HUES64 (cell line): ENCODE data around the gene PSD4.
A peak's percentile ranks its signal among the peaks of the same experiment; 100 is the strongest.
"Not testable (repeated sequence)": the region's sequence is repeated elsewhere in the genome, so short reads cannot be mapped to it uniquely, and the experiment has no call there.

Experiments
- H3K27ac ChIP-seq: 2 replicates; pipeline ENCODE4 v1.7.0; 2013; ENCODE audit warnings: low read depth, low read length, inconsistent platforms
- H3K27me3 ChIP-seq: 2 replicates; pipeline ENCODE4 v1.6.1; 2013; ENCODE audit warnings: mild to moderate bottlenecking, low read length; ENCODE audit not compliant: insufficient read depth
- H3K36me3 ChIP-seq: 2 replicates; pipeline ENCODE4 v1.6.1; 2013; ENCODE audit warnings: mild to moderate bottlenecking, low read length; ENCODE audit not compliant: insufficient read depth
- H3K4me1 ChIP-seq: 2 replicates; pipeline ENCODE4 v1.6.1; 2013; ENCODE audit warnings: mild to moderate bottlenecking, low read length, moderate library complexity; ENCODE audit not compliant: insufficient read depth
- H3K4me3 ChIP-seq: 2 replicates; pipeline ENCODE4 v1.5.1; 2013; ENCODE audit warnings: mild to moderate bottlenecking, low read length, moderate library complexity
- H3K9ac ChIP-seq: 2 replicates; pipeline ENCODE4 v1.6.1; 2013; ENCODE audit warnings: mild to moderate bottlenecking, low read depth, low read length
- H3K9me3 ChIP-seq: 2 replicates; pipeline ENCODE4 v1.6.1; 2013; ENCODE audit warnings: low read depth, low read length; ENCODE audit not compliant: insufficient read depth
- WGBS: fragments of 150-250, 120-280 bp; methylation state at CpG from one replicate; pipeline ENCODE4 v1.1.7; 2013; ENCODE audit warnings: missing lambda C conversion rate; 5-methylcytosine and 5-hydroxymethylcytosine counted together

Gene PSD4

GRCh38 chr2:113232123-113232522 is 58.4 kb downstream of the PSD4 start:
- Histone ChIP-seq H3K4me3 (no peak overlapping the region), H3K4me1 (no peaks in the 10 kb centered on the region), H3K9me3 (no peaks in the 10 kb centered on the region), H3K27me3 (no peaks in the 10 kb centered on the region), H3K9ac (no peak overlapping the region), H3K36me3 (no peaks in the 10 kb centered on the region), H3K27ac (no peak overlapping the region)
- WGBS, result 95% methylated on average over 3 of the region's 3 CpGs

GRCh38 chr2:113232740-113233139 is 59.0 kb downstream of the PSD4 start:
- peaks cover 5% of the 10 kb centered on the region; the same call in 1 of the 2 replicates for H3K36me3 ChIP-seq
- no peaks in the 10 kb centered on the region for H3K4me1 ChIP-seq
- no peak overlapping the region for H3K4me3 ChIP-seq
- 91% methylated on average over 6 of the region's 6 CpGs for WGBS
- no peaks in the 10 kb centered on the region for H3K27me3 ChIP-seq
- no peak overlapping the region for H3K27ac ChIP-seq
- no peak overlapping the region for H3K9ac ChIP-seq
- no peaks in the 10 kb centered on the region for H3K9me3 ChIP-seq

- no peak overlapping the region for H3K4me3 ChIP-seq
- H3K4me1 ChIP-seq, result no peaks in the 10 kb centered on the region
- H3K9me3 ChIP-seq, result no peaks in the 10 kb centered on the region
- no peaks in the 10 kb centered on the region for H3K27me3 ChIP-seq
- no peak overlapping the region for H3K27ac ChIP-seq
- peaks cover 5% of the 10 kb centered on the region; the same call in 1 of the 2 replicates for H3K36me3 ChIP-seq
- H3K9ac ChIP-seq, result no peak overlapping the region
- 97% methylated on average over 5 of the region's 9 CpGs for WGBS
Measured at GRCh38 chr2:113233593-113234550, 60.1 kb downstream of the PSD4 start.

GRCh38 chr2:113234721-113235346 is 61.1 kb downstream of the PSD4 start:
- WGBS, result 89% methylated on average over 16 of the region's 16 CpGs
- Histone ChIP-seq H3K27ac (no peak overlapping the region), H3K27me3 (no peaks in the 10 kb centered on the region), H3K4me1 (no peaks in the 10 kb centered on the region), H3K9ac (no peak overlapping the region; the same call in 1 of the 2 replicates), H3K4me3 (peak overlapping the region; percentile 55), H3K9me3 (no peaks in the 10 kb centered on the region), H3K36me3 (peaks cover 5% of the 10 kb centered on the region; the same call in 1 of the 2 replicates)

DNA sequence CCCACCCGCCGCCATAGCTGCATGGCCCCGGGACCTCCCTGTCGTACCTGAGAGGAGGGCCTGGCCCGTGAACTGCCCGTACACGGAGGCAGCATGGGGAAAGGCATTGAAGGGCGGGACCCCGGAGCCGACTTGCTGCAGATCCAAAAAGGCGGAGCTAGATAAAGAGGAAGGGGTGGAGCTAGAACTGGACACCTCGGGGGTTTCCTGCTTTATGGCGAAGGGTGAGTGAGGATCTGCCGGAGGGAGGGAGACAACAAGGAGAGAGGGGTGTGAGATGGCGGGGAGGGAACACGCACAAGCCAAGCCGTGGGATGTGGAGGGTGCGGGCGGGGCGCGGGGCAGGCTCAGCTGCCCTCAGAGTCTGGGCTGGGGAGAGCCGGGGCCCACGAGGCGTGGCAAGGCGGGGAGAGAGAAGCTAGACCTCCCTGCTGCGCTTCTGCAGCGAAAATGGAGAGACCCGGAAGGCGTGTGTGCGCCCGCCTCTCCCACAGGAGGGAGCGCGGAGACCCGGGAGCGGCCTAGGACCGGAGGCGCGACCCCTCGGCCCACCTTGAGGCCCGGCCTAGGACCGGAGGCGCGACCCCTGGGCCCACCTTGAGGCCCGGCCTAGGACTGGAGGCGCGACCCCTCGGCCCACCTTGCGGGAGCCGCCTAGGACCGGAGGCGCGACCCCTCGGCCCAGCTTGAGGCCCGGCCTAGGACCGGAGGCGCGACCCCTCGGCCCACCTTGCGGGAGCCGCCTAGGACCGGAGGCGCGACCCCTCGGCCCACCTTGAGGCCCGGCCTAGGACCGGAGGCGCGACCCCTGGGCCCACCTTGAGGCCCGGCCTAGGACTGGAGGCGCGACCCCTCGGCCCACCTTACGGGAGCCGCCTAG is 61.8 kb downstream of the PSD4 start:
- H3K27me3 ChIP-seq, H3K36me3 ChIP-seq, H3K4me1 ChIP-seq, H3K9me3 ChIP-seq, H3K27ac ChIP-seq: not testable (repeated sequence)
- Histone ChIP-seq H3K9ac (peak overlapping the region; percentile 52; the same call in 1 of the 2 replicates), H3K4me3 (peak overlapping the region; percentile 55)
- WGBS, result 53% methylated on average over 74 of the region's 74 CpGs

DNA sequence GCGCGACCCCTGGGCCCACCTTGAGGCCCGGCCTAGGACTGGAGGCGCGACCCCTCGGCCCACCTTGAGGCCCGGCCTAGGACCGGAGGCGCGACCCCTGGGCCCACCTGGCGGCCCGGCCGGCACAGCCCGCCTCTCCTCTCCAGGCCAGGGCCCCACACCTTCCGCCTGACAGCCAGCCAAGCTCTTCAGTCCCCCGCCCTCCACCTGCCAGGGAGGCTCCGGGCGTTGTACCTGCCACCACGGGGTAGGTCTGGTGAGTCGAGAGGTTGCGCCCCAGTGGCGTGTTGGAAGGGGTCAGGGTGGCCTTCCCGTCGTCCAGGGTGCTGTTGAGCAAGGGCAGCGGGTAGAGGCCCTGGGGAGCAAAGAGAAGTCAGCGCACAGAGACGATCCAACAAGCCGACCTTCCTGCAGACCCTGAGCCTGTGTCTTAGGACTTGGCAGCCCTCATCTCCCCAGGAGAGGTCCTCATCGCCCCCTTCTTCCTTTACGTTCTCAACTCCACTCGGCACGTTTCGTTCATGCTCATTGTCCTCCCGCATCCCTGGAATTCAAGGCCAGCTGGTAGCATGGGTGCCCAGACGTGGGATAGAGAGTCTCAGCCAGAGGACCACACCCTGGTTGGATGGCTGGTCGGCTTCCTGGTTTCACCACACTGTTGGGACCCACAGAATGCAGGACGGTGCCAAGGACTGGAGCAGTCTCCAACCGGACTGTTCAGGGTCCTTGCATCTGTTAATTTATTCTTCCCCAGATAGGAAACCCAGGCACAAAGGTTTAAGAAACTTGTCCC is 62.8 kb downstream of the PSD4 start:
- WGBS, result 89% methylated on average over 38 of the region's 38 CpGs
- H3K9ac ChIP-seq, result no peak overlapping the region

DNA sequence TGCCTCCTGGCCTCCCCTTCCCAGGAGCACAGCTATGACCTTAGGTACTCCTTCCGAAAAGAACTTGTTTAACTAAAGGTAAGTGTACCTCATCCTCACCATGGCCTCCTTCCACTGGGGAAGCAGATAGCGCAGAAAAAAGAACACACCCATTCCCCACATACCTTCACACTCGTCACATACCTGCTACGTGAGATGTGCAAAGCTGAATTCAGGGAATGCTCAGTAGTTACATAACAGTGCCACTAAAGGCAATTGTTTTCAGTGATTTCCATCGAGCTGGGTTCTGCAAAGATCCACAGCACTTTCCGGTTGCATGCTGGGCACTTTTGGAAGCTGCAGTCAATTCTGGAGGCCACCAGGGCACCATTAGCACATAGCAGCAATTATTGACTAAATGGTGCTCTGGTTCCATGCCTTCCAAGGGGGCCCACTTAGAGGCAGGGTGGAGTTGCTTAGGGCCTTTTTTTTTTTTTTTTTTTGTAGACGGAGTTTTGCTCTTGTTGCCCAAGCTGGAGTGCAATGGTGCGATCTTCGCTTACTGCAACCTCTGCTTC is 63.9 kb downstream of the PSD4 start:
- H3K4me1 ChIP-seq, result peaks cover 8% of the 10 kb centered on the region; the same call in 1 of the 2 replicates

More for the DNA sequence above, 62.8 kb downstream of the PSD4 start:
- Histone ChIP-seq H3K27ac (no peak overlapping the region), H3K27me3 (no peaks in the 10 kb centered on the region), H3K4me1 (peaks cover 8% of the 10 kb centered on the region; the same call in 1 of the 2 replicates), H3K4me3 (peak overlapping the region; percentile 16; the same call in 1 of the 2 replicates), H3K36me3 (peaks cover 5% of the 10 kb centered on the region; the same call in 1 of the 2 replicates), H3K9me3 (no peaks in the 10 kb centered on the region)

DNA sequence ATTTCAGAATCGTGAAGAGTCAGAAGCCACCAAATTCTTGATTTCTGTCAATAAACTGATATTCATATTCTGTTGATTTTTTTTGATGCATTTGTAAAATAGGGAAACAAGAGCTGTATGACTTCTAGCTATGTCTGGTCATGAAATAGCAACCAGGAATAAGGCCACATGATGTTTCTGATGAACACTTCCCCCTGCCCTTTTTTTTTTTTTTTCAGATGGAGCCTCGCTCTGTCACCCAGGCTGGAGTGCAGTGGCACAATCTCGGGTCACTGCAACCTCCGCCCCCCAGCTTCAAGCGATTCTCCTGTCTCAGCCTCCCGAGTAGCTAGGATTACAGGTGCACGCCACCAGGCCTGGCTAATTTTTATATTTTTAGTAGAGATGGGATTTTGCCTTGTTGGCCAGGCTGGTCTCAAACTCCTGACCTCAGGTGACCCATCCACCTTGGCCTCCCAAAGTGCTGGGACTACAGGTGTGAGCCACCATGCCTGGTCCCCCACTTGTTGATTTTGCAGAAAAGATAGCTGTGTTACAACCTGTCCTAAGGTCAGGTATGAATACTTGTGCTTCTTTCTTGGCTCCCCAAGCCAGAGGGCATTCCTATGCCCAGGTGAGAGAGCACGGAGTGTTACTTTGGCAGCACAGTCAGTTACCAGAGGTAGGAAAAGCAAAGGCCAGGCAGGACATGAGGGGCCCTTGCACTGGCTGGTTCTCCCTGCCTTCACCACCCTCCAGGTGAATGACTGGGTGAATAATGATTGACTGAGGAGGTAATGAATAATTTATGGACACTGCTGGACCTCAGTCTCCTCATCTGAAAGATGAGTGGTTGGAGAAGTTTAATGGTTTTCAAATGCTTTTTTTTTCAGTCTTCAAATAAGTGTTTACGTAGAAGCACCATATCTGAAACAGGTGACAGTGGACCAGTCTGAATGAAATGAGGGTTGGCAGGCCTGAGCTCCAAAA is 65.4 kb downstream of the PSD4 start:
- no peak overlapping the region for H3K9ac ChIP-seq
- peaks cover 8% of the 10 kb centered on the region; the same call in 1 of the 2 replicates for H3K4me1 ChIP-seq
- H3K9me3 ChIP-seq, result no peaks in the 10 kb centered on the region
- peaks cover 5% of the 10 kb centered on the region; the same call in 1 of the 2 replicates for H3K36me3 ChIP-seq
- no peak overlapping the region for H3K27ac ChIP-seq
- 95% methylated on average over 9 of the region's 9 CpGs for WGBS
- no peak overlapping the region for H3K4me3 ChIP-seq
- H3K27me3 ChIP-seq, result no peaks in the 10 kb centered on the region

More for the DNA sequence above, 63.9 kb downstream of the PSD4 start:
- H3K36me3 ChIP-seq, result peaks cover 5% of the 10 kb centered on the region; the same call in 1 of the 2 replicates
- 93% methylated on average over 9 of the region's 9 CpGs for WGBS
- H3K4me3 ChIP-seq, result no peak overlapping the region
- H3K9me3 ChIP-seq, result no peaks in the 10 kb centered on the region
- no peak overlapping the region for H3K27ac ChIP-seq
- H3K27me3 ChIP-seq, result no peaks in the 10 kb centered on the region
- no peak overlapping the region for H3K9ac ChIP-seq

DNA sequence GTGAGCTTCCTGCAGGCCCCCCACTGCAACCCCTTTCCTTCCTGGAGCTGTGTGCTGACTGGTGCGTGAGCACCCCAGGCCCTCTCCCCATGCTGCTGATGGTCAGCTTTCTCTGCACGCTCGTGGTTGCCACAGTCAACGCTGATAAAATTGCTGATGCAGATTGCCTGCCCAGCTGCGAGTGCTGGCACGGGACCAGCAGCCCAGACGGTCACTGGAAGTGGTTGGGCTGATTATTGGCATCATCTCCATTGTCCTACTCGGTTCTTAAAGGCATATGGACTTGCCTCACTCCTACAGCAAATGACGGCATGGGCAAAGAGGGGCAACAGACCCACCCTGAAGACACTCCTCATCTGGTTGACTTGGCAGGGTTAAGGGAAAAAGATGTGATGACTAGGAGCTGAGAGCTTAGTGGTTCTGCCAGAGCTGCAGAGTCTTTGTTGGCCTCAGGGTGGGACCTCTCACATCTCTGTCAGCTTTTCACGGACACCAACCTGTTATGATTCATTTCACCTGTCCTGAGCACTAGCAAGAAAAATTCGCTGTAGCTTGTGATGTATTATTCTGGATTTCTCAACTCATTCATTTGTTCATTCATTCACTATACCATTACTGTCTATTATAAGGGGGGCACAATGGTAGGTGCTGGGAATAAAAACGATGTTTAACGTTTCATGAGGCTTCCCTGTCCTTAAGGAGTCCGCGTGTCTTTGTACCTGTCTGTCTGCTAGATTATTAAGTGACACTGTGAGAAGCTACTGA is 66.6 kb downstream of the PSD4 start:
- peaks cover 8% of the 10 kb centered on the region; the same call in 1 of the 2 replicates for H3K4me1 ChIP-seq
- H3K4me3 ChIP-seq, result no peak overlapping the region
- H3K27ac ChIP-seq, result no peak overlapping the region
- 77% methylated on average over 14 of the region's 15 CpGs for WGBS
- no peak overlapping the region for H3K9ac ChIP-seq
- H3K36me3 ChIP-seq, result peaks cover 5% of the 10 kb centered on the region; the same call in 1 of the 2 replicates
- no peaks in the 10 kb centered on the region for H3K27me3 ChIP-seq
- no peaks in the 10 kb centered on the region for H3K9me3 ChIP-seq
